ENCODE data around the gene TMEM106A.
"Not testable (repeated sequence)": the region's sequence is repeated elsewhere in the genome, so short reads cannot be mapped to it uniquely, and the experiment has no call there.

The TMEM106A gene

GRCh38 chr17:43216369-43216761, 4.7 kb downstream of the TMEM106A start:
- DNase-seq = no peak

- DNase-seq = no peak
Measured at GRCh38 chr17:43216762-43217613, 5.3 kb downstream of the TMEM106A start.

- DNase-seq = no peak
Measured at GRCh38 chr17:43217614-43218087, 6.0 kb downstream of the TMEM106A start.

GRCh38 chr17:43219001-43219400, 7.3 kb downstream of the TMEM106A start:
- no peak for DNase-seq

- DNase-seq = no peak
Measured at GRCh38 chr17:43219746-43220380, 8.2 kb downstream of the TMEM106A start.

GRCh38 chr17:43220511-43221125, 8.9 kb downstream of the TMEM106A start:
- DNase-seq = no peak

- no peak for DNase-seq
Measured at GRCh38 chr17:43224146-43224705, 12.6 kb downstream of the TMEM106A start.

- DNase-seq = no peak
Measured at GRCh38 chr17:43226393-43226792, 14.7 kb downstream of the TMEM106A start.

- DNase-seq = not testable (repeated sequence)
Measured at GRCh38 chr17:43228020-43228782, 16.5 kb downstream of the TMEM106A start, which contains the start of gene CCDC200. Gene CCDC200, minus strand, starts transcription at chr17:43228623. Its CDS starts 69 bp downstream, at chr17:43228554.

GRCh38 chr17:43231205-43232020, 19.7 kb downstream of the TMEM106A start:
- not testable (repeated sequence) for DNase-seq

GRCh38 chr17:43232021-43232699, 20.5 kb downstream of the TMEM106A start:
- not testable (repeated sequence) for DNase-seq

GRCh38 chr17:43233263-43233662, 21.6 kb downstream of the TMEM106A start:
- DNase-seq = not testable (repeated sequence)

GRCh38 chr17:43233877-43234276, 22.2 kb downstream of the TMEM106A start, which contains the start of gene RNU2-1:
Gene RNU2-1, minus strand, starts transcription at chr17:43233977.
- DNase-seq = not testable (repeated sequence)

- DNase-seq = not testable (repeated sequence)
Measured at GRCh38 chr17:43239597-43239996, 27.9 kb downstream of the TMEM106A start.

GRCh38 chr17:43240596-43241352, 29.1 kb downstream of the TMEM106A start:
- DNase-seq = not testable (repeated sequence)

GRCh38 chr17:43246456-43246855, 34.8 kb downstream of the TMEM106A start:
- not testable (repeated sequence) for DNase-seq
